Measurements from ENCODE around the gene OR8B3. TPM values are rescaled to one million over a fixed set of nuclear protein-coding genes. Genes with fewer than 3 reads are reported as not detected.

The OR8B3 gene
- total RNA-seq, 1 experiment from 2014 or later = not detected

- CTCF ChIA-PET = no interaction called here
- TF ChIP-seq ZNF416 (CRISPR knock-in tag; IDR thresholded peaks at IDR 0.05) (no peak), CDX4 (CRISPR knock-in tag; IDR thresholded peaks at IDR 0.05; ENCODE audit: borderline replicate concordance) (no peak), NR1H2 (CRISPR knock-in tag; IDR thresholded peaks at IDR 0.05) (no peak), MAX (CRISPR knock-in tag; IDR thresholded peaks at IDR 0.05) (no peak), ZNF396 (CRISPR knock-in tag; IDR thresholded peaks at IDR 0.05; ENCODE audit: borderline replicate concordance) (no peak), ERG (CRISPR knock-in tag; IDR thresholded peaks at IDR 0.05) (no peak), ATF6 (CRISPR knock-in tag; IDR thresholded peaks at IDR 0.05) (no peak), E2F4 (CRISPR knock-in tag; IDR thresholded peaks at IDR 0.05; ENCODE audit: borderline replicate concordance, low read depth) (no peak), ZNF232 (CRISPR knock-in tag; IDR thresholded peaks at IDR 0.05) (no peak), IRF1 (CRISPR knock-in tag; IDR thresholded peaks at IDR 0.05) (no peak), CTCF (IDR thresholded peaks at IDR 0.05) (no peak), FOXK1 (CRISPR knock-in tag; IDR thresholded peaks at IDR 0.05) (no peak), AFF4 (CRISPR knock-in tag; IDR thresholded peaks at IDR 0.05; ENCODE audit: borderline replicate concordance) (no peak), PRRX2 (CRISPR knock-in tag; IDR thresholded peaks at IDR 0.05) (no peak), CREB1 (CRISPR knock-in tag; IDR thresholded peaks at IDR 0.05) (no peak), ZBTB21 (CRISPR knock-in tag; IDR thresholded peaks at IDR 0.05; ENCODE audit: borderline replicate concordance) (no peak), ATF3 (CRISPR knock-in tag; conservative IDR thresholded peaks at IDR 0.05) (no peak)
- Mint-ChIP-seq H3K27ac (no peak overlapping the region), H3K4me3 (no peak overlapping the region), H3K27me3 (ENCODE audit: low read depth) (no peaks in the 10 kb centered on the region; the same call in 1 of the 2 replicates), H3K36me3 (no peaks in the 10 kb centered on the region), H3K4me1 (no peaks in the 10 kb centered on the region), H3K9me3 (peaks cover 35% of the 10 kb centered on the region)
- DNase-seq (ENCODE audit: low spot score) (no peak), ATAC-seq (no peak)
- POLR2A ChIA-PET = interaction anchor here (0.6 kb wide), 1 partner anchor 13 kb away, joined by 4 read pairs; no protein-coding TSS in a partner anchor
These were observed 52.4 kb downstream of the OR8B3 start for GRCh38 chr11:124346311-124346955.
